Astrocyte (in vitro differentiated cells and primary cell): ENCODE measurements around the gene ARMH3. TPM values are rescaled to one million over a fixed set of nuclear protein-coding genes. Genes with fewer than 3 reads are reported as not detected.

Experiments
- DNase-seq: peaks from one replicate; pipeline ENCODE4 v3.0.0-alpha.2; 2010; ENCODE audit warnings: low read depth
- FAIRE-seq: peaks from 2 replicates; lab custom pipeline; 2011; peaks lifted over from hg19 to GRCh38; lab: Jason Lieb, UNC
- H2AFZ ChIP-seq: 2 replicates; pipeline ENCODE4 v1.6.0; 2012; ENCODE audit warnings: low read depth, low read length, inconsistent platforms
- H3K27ac ChIP-seq: 2 replicates; pipeline ENCODE4 v1.5.1; 2011; ENCODE audit warnings: low read depth, low read length, inconsistent platforms
- H3K27me3 ChIP-seq: 2 replicates; pipeline ENCODE4 v1.6.0; 2011; ENCODE audit warnings: low read length, inconsistent platforms; ENCODE audit not compliant: insufficient read depth
- H3K36me3 ChIP-seq: 2 replicates; pipeline ENCODE4 v1.5.1; 2011; ENCODE audit warnings: low read length, inconsistent platforms; ENCODE audit not compliant: insufficient read depth
- H3K4me1 ChIP-seq: 2 replicates; pipeline ENCODE4 v1.5.1; 2011; ENCODE audit warnings: low read length, inconsistent platforms; ENCODE audit not compliant: insufficient read depth
- H3K4me2 ChIP-seq: 2 replicates; pipeline ENCODE4 v1.6.0; 2012; ENCODE audit warnings: low read length, inconsistent platforms
- H3K4me3 ChIP-seq: 2 replicates; pipeline ENCODE4 v1.5.1; 2011; ENCODE audit warnings: low read depth, mild to moderate bottlenecking, low read length, inconsistent platforms; ENCODE audit not compliant: insufficient read depth
- H3K79me2 ChIP-seq: 2 replicates; pipeline ENCODE4 v1.6.0; 2012; ENCODE audit warnings: mild to moderate bottlenecking, low read length, inconsistent platforms; ENCODE audit not compliant: insufficient read depth
- H3K9ac ChIP-seq: 2 replicates; pipeline ENCODE4 v1.6.0; 2012; ENCODE audit warnings: mild to moderate bottlenecking, low read length, inconsistent platforms
- H3K9me3 ChIP-seq: 2 replicates; pipeline ENCODE4 v1.5.1; 2012; ENCODE audit warnings: low read depth, mild to moderate bottlenecking, low read length, inconsistent platforms; ENCODE audit not compliant: insufficient read depth
- H4K20me1 ChIP-seq: 2 replicates; pipeline ENCODE4 v1.6.0; 2012; ENCODE audit warnings: low read length, inconsistent platforms; ENCODE audit not compliant: insufficient read depth
- H3K27ac Mint-ChIP-seq: one replicate; pipeline ENCODE4 v1.8.0; 2021; ENCODE audit warnings: mild to moderate bottlenecking, mixed read lengths; ENCODE audit not compliant: unreplicated experiment
- H3K27me3 Mint-ChIP-seq: one replicate; pipeline ENCODE4 v1.8.0; 2021; ENCODE audit warnings: low read depth, mixed read lengths; ENCODE audit not compliant: unreplicated experiment
- H3K36me3 Mint-ChIP-seq: one replicate; pipeline ENCODE4 v1.8.0; 2021; ENCODE audit warnings: low read depth, mixed read lengths; ENCODE audit not compliant: unreplicated experiment
- H3K4me1 Mint-ChIP-seq: one replicate; pipeline ENCODE4 v1.8.0; 2021; ENCODE audit warnings: low read depth, mixed read lengths; ENCODE audit not compliant: unreplicated experiment
- H3K4me3 Mint-ChIP-seq: one replicate; pipeline ENCODE4 v1.8.0; 2021; ENCODE audit warnings: mild to moderate bottlenecking, moderate library complexity, mixed read lengths; ENCODE audit not compliant: unreplicated experiment
- H3K9me3 Mint-ChIP-seq: one replicate; pipeline ENCODE4 v1.8.0; 2021; ENCODE audit warnings: mild to moderate bottlenecking, mixed read lengths; ENCODE audit not compliant: unreplicated experiment
- EZH2 ChIP-seq: IDR thresholded peaks from 2 replicates; pipeline ENCODE4 v1.6.1; 2012; ENCODE audit warnings: mild to moderate bottlenecking, low read length, inconsistent platforms; ENCODE audit not compliant: insufficient read depth
- total RNA-seq: library from RNA; stranded (reverse); gene quantifications from 2 replicates; pipeline ENCODE4 v1.2.1, GENCODE V29; 2021
- TF ChIP-seq, protein P1 (sequence below): IDR thresholded peaks from 2 replicates; pipeline ENCODE4 v1.5.1; 2011; ENCODE audit warnings: low read depth, mild to moderate bottlenecking, inconsistent platforms, low read length, moderate library complexity; ENCODE audit not compliant: insufficient read depth

ARMH3 gene
- total RNA-seq, 1 donor from 2014 or later, result 22.6 TPM

DNA sequence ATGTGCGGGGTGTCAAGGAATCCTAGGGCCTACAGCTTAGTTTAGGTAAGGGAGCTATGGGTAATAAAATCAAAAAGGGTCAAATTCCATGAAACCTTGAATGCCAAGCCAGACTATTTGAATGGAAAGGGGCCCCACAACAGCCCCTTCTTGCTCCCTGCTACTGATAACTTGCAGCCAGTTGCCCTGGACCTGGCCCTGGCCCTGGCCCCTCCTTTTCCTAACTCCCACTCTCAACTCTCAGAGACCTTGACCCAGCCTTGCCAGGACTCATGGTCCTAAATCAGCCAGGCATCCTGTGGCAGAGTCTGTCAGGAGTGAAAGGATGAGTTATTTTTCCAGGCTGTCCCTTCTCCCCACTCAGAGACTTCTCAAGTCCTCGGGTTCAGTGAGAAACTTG, 218.2 kb downstream of the ARMH3 start:
- no peak for DNase-seq
- Histone ChIP-seq H3K79me2 (no peaks in the 10 kb centered on the region), H3K4me3 (no peak overlapping the region), H3K4me1 (peaks cover 15% of the 10 kb centered on the region), H3K9ac (no peak overlapping the region), H2AFZ (no peak overlapping the region), H3K36me3 (no peaks in the 10 kb centered on the region), H3K27ac (no peak overlapping the region), H3K4me2 (no peak overlapping the region), H3K27me3 (peaks cover 4% of the 10 kb centered on the region), H4K20me1 (peaks cover 49% of the 10 kb centered on the region), H3K9me3 (no peaks in the 10 kb centered on the region)
- Mint-ChIP-seq H3K4me3 (no peak overlapping the region), H3K36me3 (peaks cover 4% of the 10 kb centered on the region), H3K4me1 (peaks cover 11% of the 10 kb centered on the region), H3K27me3 (peaks cover 4% of the 10 kb centered on the region), H3K9me3 (no peaks in the 10 kb centered on the region), H3K27ac (no peak overlapping the region)
- FAIRE-seq, result no peak
- TF ChIP-seq, protein P1, sequence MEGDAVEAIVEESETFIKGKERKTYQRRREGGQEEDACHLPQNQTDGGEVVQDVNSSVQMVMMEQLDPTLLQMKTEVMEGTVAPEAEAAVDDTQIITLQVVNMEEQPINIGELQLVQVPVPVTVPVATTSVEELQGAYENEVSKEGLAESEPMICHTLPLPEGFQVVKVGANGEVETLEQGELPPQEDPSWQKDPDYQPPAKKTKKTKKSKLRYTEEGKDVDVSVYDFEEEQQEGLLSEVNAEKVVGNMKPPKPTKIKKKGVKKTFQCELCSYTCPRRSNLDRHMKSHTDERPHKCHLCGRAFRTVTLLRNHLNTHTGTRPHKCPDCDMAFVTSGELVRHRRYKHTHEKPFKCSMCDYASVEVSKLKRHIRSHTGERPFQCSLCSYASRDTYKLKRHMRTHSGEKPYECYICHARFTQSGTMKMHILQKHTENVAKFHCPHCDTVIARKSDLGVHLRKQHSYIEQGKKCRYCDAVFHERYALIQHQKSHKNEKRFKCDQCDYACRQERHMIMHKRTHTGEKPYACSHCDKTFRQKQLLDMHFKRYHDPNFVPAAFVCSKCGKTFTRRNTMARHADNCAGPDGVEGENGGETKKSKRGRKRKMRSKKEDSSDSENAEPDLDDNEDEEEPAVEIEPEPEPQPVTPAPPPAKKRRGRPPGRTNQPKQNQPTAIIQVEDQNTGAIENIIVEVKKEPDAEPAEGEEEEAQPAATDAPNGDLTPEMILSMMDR, result no peak
- no peak for TF ChIP-seq EZH2

DNA sequence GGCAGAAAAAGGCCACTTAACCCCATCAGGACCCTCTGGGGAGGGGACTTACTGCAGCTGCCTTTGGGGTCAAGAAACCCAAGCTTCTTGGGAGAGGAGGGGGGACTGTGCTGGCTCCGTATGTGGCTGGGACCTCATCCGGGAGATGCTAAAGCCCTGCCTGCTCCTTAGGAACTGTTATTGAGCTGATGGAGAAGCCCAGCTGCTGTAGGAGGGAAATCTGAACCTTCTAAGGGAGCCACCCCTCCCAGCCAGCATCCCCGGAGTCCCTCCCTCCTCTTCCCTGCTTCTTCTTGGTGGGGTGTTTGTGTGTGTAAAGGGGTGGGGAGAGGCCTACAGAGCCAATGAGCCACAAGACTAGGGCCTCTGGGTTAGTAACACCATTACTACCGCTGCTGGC, 220.6 kb downstream of the ARMH3 start:
- Histone ChIP-seq H3K27me3 (no peaks in the 10 kb centered on the region), H3K4me1 (peaks cover 17% of the 10 kb centered on the region), H3K9me3 (no peaks in the 10 kb centered on the region), H3K4me3 (no peak overlapping the region), H4K20me1 (peaks cover 26% of the 10 kb centered on the region), H3K4me2 (no peak overlapping the region), H2AFZ (no peak overlapping the region), H3K79me2 (no peaks in the 10 kb centered on the region), H3K36me3 (no peaks in the 10 kb centered on the region), H3K9ac (no peak overlapping the region), H3K27ac (no peak overlapping the region)
- FAIRE-seq, result no peak
- no peaks in the 10 kb centered on the region for H3K27me3 Mint-ChIP-seq
- no peak for TF ChIP-seq EZH2
- TF ChIP-seq, protein P1, result no peak
- DNase-seq, result no peak
- H3K4me1 Mint-ChIP-seq, result peaks cover 8% of the 10 kb centered on the region
- peak overlapping the region; percentile 26 for H3K27ac Mint-ChIP-seq
- no peak overlapping the region for H3K4me3 Mint-ChIP-seq
- no peaks in the 10 kb centered on the region for H3K9me3 Mint-ChIP-seq
- H3K36me3 Mint-ChIP-seq, result peaks cover 4% of the 10 kb centered on the region

DNA sequence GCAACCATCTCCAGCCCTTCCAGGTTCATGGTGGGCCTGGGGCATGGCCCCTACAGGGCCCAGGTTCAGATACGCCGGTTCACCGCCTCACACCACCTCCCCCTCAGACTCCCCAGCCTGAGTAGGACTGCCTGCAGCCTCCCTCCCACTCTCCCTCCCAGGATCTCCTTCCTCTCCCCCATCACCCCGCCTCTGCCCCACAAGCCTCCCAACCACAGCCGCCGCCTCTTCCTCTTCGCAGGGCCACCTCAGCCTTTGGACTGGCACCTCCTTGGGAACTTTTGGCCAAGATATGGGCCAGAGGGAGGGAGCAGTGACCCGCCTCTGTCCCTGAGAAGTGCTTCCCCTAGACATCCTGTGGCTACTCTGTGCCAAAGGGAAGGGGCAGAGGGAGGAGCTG, 221.6 kb downstream of the ARMH3 start:
- no peak overlapping the region for H2AFZ ChIP-seq
- Mint-ChIP-seq H3K27me3 (no peaks in the 10 kb centered on the region), H3K36me3 (peaks cover 4% of the 10 kb centered on the region), H3K4me1 (peaks cover 10% of the 10 kb centered on the region), H3K27ac (no peak overlapping the region), H3K9me3 (no peaks in the 10 kb centered on the region), H3K4me3 (no peak overlapping the region)
- H3K27ac ChIP-seq, result no peak overlapping the region
- FAIRE-seq (no peak), DNase-seq (no peak)
- no peak overlapping the region for H3K4me2 ChIP-seq
- no peak overlapping the region for H3K4me3 ChIP-seq
- no peaks in the 10 kb centered on the region for H3K9me3 ChIP-seq
- TF ChIP-seq EZH2, result no peak
- TF ChIP-seq, protein P1, result no peak
- H3K4me1 ChIP-seq, result peaks cover 16% of the 10 kb centered on the region
- H3K27me3 ChIP-seq, result no peaks in the 10 kb centered on the region
- H3K79me2 ChIP-seq, result no peaks in the 10 kb centered on the region
- H4K20me1 ChIP-seq, result peaks cover 19% of the 10 kb centered on the region
- H3K36me3 ChIP-seq, result no peaks in the 10 kb centered on the region
- H3K9ac ChIP-seq, result no peak overlapping the region
